Astrocyte of the spinal cord (primary cell): ENCODE data around the gene DEFB108B.
A peak's percentile ranks its signal among the peaks of the same experiment; 100 is the strongest.
"Not testable (repeated sequence)": the region's sequence is repeated elsewhere in the genome, so short reads cannot be mapped to it uniquely, and the experiment has no call there.

Experiments used
- DNase-seq: peaks from one replicate; pipeline ENCODE4 v3.0.0; 2011; ENCODE audit warnings: low read depth, low spot score
- H3K4me3 ChIP-seq: 2 replicates; pipeline ENCODE4 v1.5.1; 2011; ENCODE audit warnings: low read depth, mild to moderate bottlenecking, low read length, moderate library complexity
- in situ Hi-C: cut with HindIII; loops from 2 replicates; pipeline ENCODE4 v1.10.0; 2017; ENCODE audit warnings: low sequenced_read_pairs
- TF ChIP-seq, protein P1 (sequence below): IDR thresholded peaks from 2 replicates; pipeline ENCODE4 v1.5.1; 2012; ENCODE audit warnings: low read depth, mild to moderate bottlenecking, low read length, inconsistent platforms

The DEFB108B gene

DNA sequence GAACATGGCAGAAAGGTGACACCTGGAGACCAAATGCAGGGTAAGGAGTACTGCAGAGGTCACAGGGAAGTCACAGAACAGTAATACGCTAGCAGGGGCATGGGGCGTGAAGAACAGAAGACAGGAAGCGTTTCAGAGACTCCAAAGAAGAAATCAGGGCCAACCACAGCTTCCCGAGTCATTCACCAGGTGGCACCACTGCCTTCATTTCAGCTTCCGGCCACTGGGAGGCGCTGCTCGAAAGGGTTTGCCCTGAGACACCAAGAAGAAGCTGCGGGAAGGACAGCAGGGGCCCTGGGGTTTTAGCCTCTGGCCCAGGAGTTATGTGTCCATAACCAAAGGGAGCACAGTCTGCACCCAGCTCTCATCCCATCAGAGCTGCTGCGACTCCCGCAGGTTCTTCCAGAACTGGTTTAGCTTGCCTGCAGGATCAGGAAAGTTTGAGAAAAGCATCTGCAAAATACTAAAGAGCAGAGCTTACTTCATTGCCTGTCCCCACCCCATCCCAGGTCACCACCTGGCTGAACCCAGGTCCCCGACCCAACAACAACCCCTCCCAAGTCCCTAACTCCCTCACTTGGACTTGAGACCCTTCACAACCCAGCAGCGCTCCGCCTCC is 32.6 kb upstream of the DEFB108B start:
- peak; percentile 61 for DNase-seq
- in situ Hi-C loops, H3K4me3 ChIP-seq: not testable (repeated sequence)
- TF ChIP-seq, protein P1, sequence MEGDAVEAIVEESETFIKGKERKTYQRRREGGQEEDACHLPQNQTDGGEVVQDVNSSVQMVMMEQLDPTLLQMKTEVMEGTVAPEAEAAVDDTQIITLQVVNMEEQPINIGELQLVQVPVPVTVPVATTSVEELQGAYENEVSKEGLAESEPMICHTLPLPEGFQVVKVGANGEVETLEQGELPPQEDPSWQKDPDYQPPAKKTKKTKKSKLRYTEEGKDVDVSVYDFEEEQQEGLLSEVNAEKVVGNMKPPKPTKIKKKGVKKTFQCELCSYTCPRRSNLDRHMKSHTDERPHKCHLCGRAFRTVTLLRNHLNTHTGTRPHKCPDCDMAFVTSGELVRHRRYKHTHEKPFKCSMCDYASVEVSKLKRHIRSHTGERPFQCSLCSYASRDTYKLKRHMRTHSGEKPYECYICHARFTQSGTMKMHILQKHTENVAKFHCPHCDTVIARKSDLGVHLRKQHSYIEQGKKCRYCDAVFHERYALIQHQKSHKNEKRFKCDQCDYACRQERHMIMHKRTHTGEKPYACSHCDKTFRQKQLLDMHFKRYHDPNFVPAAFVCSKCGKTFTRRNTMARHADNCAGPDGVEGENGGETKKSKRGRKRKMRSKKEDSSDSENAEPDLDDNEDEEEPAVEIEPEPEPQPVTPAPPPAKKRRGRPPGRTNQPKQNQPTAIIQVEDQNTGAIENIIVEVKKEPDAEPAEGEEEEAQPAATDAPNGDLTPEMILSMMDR, result peak; percentile 77

DNA sequence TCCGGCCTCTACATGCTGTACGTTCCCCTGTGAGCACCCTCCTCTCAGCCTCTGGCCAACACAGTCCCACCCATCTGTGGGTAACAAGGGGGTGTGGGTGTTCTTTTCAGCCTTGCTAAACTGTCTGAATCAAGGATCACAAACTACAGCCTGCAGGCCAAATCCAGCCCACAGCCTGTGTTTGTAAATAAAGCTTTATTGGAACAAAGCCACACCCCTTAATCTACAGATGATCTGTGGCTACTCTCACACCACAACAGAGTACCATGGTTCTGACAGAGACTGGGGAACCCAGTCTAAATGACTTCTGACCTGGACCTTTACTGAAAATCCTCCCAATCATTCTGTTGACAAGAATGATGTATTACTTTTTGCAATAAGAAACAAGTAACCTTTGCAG is 32.0 kb upstream of the DEFB108B start:
- H3K4me3 ChIP-seq, in situ Hi-C loops, DNase-seq: not testable (repeated sequence)

DNA sequence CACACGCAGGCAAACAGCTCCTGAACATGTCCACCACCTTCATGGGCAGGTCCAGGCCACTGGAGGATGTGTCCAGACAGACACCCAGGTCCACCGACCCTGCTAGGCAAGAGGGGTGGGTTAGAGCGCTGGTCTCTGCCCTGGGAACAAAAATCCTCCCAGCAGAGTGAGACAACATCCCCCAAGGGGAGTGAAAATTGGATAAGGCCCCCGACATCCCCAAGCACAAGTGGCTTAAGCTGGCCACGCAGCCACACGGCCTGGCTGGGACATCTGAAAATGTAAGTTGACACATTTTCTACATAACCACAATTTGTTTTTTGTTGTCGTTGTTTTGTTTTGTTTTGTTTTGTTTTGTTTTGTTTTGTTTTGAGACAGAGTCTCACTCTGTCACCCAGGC is 30.1 kb upstream of the DEFB108B start:
- DNase-seq, H3K4me3 ChIP-seq, in situ Hi-C loops: not testable (repeated sequence)

DNA sequence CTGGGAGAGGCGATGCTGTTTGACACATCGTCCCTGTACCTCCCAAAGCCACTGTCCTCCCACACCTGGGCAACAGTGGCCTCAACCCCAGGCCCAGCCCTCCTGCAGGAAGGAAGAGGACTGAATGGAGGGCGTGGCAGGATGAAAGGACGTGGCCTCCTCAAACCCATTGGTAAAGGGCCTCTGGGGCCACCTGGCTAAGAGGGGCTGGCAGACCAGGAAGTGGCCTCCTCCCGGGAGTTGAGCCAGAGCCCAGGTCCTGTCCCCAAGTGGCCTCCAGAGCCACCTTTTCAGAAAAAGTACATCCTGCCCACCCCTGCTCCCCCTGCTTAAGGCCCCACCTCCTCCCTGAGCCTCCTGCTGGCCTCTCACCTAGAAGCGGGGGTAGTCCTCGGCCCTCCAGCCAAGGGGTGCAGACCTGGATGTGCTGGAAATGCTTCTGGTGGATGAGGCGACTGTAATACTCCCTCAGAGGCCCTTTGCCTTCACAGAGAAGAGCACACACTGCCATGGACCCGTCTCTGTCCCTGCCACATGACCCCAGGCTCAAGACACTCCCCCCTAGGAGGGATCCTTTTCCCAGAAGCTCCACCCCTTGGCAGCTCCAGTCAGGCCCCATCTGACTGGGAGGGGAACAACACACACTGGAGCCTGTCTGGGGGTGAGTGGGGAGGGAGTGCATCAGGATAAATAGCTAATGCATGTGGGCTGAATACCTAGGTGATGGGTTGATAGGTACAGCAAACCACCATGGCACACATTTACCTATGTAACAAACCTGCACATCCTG is 28.6 kb upstream of the DEFB108B start:
- H3K4me3 ChIP-seq, DNase-seq, in situ Hi-C loops: not testable (repeated sequence)

DNA sequence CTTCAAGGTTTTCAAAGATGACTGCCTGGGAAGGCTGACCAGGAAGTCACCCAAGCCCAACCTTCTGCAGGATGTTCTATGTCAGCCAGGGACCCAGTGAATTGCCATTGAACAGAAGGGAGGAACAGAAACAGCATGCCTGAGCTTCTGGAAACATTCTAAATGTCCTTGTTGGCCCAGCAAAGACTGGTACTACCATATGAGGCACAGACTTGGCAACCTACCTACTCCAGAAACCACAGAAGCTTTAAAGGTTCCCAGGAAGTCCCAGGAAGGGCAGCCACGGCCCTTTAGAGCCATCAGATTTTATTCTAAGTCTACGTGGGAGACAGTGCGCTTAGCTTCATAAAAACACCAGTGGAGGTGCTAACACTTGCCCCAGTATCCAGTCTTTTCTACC is 20.5 kb upstream of the DEFB108B start:
- peak; percentile 13 for DNase-seq
- in situ Hi-C loops, H3K4me3 ChIP-seq: not testable (repeated sequence)

DNA sequence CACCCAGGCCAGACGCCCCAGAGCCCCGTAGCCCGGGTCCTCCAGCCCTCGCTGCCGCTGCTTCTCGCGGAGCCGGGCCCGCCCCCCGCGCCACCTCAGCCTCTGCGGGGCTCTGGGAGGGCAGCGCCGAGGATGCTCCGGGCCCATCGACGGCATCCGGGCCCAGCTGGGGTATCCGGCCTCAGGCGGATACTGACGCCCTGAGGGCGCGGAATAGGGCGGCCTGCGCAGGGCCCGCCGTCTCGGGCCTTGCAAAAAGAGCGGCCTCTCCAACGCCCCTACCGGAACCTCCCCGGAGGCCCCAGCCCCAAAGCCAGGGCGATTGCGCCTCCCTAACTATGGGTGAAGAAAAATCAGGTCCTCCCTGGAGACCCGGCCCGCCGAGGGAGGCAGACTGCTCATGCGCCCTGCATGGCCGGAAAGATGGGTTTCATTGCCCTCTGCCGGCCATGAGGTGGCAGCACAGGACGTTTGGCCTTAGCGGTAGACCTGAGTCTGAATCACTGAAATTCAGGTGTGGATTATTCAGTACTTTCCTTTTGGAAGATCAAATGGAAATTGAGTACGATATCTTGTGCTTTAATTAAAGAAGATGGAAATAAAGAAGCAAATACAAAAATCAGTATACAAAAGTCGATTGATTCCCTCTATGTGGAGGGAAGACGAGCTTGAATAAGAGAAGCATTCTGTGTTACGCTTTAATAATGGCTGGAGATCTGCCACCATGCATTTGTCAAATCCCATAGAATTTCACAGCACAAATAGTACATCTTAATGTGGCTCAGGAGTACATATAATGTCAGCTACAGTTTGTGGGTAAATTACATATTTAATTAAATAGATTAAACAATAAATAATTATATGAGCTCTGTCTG is 19.3 kb upstream of the DEFB108B start:
- H3K4me3 ChIP-seq, result peak overlapping the region; percentile 41
- TF ChIP-seq, protein P1, result peak; percentile 81
- in situ Hi-C loops, result not testable (repeated sequence)
- DNase-seq, result peak; percentile 69

DNA sequence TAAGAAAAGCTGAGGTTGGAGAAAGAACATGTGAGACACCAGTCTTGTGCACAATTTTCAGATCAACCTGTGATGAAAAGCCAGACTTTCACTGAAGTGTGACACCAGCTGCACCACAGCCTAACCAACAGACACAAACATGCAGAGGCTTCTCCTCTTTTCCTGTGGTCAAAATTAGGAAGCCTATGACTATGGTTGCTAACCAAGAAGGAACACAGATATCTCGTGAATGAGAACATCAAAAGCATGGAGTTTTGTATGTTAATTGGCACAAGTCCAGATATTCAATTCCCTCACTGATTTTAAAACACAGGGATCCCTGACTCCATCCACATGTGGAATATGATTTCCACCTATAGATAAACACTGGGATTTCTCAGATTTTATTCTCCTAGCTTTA is 11.5 kb upstream of the DEFB108B start:
- DNase-seq, H3K4me3 ChIP-seq, in situ Hi-C loops: not testable (repeated sequence)

DNA sequence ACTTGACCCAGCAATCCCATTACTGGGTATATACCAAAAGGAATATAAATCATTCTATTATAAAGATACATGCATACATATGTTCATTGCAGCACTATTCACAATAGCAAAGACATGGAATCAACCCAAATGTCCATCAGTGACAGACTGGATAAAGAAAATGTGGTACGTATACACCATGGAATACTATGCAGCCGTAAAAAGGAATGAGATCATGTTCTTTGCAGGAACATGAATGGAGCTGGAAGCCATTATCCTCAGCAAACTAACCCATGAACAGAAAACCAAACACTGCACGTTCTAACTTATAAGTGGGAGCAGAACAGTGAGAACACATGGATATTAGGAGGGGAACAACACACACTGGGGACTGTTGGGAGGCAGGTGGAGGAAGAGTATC is 3.8 kb upstream of the DEFB108B start:
- H3K4me3 ChIP-seq, in situ Hi-C loops, DNase-seq: not testable (repeated sequence)

DNA sequence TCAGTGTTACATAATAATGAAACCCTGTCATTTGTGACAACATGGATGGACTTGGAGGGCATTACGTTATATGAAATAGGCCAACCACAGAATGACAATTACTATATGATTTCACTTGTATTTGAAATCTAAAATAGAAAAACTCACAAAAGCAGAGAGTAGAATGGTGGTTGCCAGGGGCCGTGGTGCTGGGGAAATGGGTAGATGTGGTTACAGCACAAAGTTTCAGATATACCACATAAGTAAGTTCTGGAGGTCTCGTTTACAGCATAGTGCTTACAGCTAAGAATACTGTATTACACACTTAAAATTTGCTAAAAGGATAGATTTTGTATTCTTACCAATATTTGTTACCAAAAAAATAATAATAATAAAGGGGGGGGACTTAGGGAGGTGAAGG is 3.3 kb upstream of the DEFB108B start:
- DNase-seq, in situ Hi-C loops, H3K4me3 ChIP-seq: not testable (repeated sequence)

DNA sequence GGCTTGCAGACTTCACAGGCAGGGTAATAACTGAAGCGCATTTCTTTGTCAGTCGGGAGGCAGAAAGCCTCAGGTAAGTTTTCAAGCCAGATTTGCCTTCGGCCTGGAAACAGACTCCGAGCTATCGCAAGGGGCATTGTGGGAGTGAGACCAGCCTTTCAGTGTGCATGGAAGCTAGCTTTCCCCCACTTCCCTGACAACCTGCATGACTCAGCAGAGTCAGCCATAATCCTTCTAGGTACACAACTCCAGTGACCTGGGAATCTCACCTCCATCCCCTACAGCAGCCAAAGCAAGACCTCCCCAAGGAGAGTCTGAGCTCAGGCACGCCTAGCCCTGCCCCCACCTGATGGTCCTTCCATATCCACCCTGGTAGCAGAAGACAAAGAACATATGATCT is 9.7 kb downstream of the DEFB108B start:
- H3K4me3 ChIP-seq, DNase-seq, in situ Hi-C loops: not testable (repeated sequence)

DNA sequence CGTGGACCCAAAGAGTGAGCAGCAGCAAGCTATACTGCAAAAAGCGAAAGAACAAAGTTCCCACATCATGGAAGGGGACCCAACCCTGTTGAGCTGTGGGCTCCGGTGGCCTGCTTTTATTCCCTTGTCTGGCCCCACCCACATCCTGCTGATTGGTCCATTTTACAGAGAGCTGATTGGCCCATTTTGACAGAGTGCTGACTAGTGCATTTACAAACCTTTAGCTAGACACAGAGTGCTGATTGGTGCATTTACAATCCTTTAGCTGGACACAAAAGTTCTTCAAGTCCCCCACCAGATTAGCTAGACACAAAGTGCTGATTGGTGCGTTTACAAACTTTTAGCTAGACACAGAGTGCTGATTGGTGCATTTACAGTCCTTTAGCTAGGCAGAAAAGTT is 10.4 kb downstream of the DEFB108B start:
- H3K4me3 ChIP-seq, in situ Hi-C loops, DNase-seq: not testable (repeated sequence)
